Right atrium auricular region (tissue), 2 donors: Measurements from ENCODE around the gene DLST. TPM values are rescaled to one million over a fixed set of nuclear protein-coding genes. Genes with fewer than 3 reads are reported as not detected.
A peak's percentile ranks its signal among the peaks of the same experiment; 100 is the strongest.

Experiments
- DNase-seq: peaks from one replicate; pipeline ENCODE4 v3.0.0-alpha.2; 2019; ENCODE audit warnings: low spot score
- H3K27ac ChIP-seq, 2 donors: fragments of 200-600 bp; sonication (generic); 1 replicate in 1 of 2; 2 replicates in 1 of 2; pipeline ENCODE4 v1.5.1; 2016 to 2019
- H3K27me3 ChIP-seq, 2 donors: fragments of 200-600 bp; sonication (generic); one replicate each; pipeline versions ENCODE4 v1.5.1 to v1.6.0; 2017 to 2019
- H3K36me3 ChIP-seq: fragments of 200-600 bp; sonication (generic); one replicate; pipeline ENCODE4 v1.5.1; 2016
- H3K4me1 ChIP-seq, 2 donors: fragments of 200-600 bp; sonication (generic); one replicate each; pipeline versions ENCODE4 v1.5.1 to v1.6.0; 2017 to 2019
- H3K4me3 ChIP-seq, 2 donors: fragments of 200-600 bp; sonication (generic); 1 replicate in 1 of 2; 2 replicates in 1 of 2; pipeline ENCODE4 v1.5.1; 2017 to 2019; ENCODE audit warnings: mild to moderate bottlenecking in 1 of 2, moderate library complexity in 1 of 2
- H3K9me3 ChIP-seq, 2 donors: fragments of 200-600 bp; sonication (generic); one replicate each; pipeline ENCODE4 v1.5.1; 2019
- total RNA-seq, 2 donors: library from RNA; depleted of rRNA; stranded (reverse); fragments of >200 nt; gene quantifications; one replicate each; pipeline ENCODE4 v1.1.0, GENCODE V29; 2016
- TF ChIP-seq, protein P1 (sequence below), 2 donors: fragments of 200-600 bp; sonication (generic); IDR thresholded peaks; one replicate each; pipeline ENCODE4 v1.5.1; 2019; ENCODE audit warnings: antibody characterized with exemption in 2 of 2

DLST gene
- total RNA-seq, 2 donors from 2014 or later = 71.1 to 105 TPM

DNA sequence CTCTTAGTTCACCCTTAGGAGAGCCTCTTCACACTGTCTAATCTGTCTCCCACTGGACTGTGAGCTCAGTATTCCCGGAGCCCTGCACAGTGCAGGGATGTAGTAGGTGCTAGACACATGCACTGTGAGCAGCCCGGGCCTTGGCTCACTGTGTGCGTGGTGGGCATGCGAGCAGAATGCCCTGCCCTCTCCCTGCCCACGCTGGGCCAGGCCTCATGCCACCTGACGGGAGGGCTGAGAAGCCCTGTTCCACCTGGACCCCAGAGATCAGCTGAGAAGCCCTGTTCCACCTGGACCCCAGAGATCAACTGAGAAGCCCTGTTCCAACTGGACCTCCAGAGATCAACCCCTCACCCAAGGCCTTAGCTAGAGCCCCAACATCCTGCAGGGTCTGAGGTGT is 30.4 kb downstream of the DLST start:
- Histone ChIP-seq H3K27me3 (no peaks in the 10 kb centered on the region), H3K27ac (no peak overlapping the region), H3K36me3 (no peaks in the 10 kb centered on the region), H3K4me1 (peaks cover 0 to 42% of the 10 kb centered on the region in 2 donors), H3K4me3 (no peak overlapping the region), H3K9me3 (no peaks in the 10 kb centered on the region)
- DNase-seq = no peak
- TF ChIP-seq, protein P1, sequence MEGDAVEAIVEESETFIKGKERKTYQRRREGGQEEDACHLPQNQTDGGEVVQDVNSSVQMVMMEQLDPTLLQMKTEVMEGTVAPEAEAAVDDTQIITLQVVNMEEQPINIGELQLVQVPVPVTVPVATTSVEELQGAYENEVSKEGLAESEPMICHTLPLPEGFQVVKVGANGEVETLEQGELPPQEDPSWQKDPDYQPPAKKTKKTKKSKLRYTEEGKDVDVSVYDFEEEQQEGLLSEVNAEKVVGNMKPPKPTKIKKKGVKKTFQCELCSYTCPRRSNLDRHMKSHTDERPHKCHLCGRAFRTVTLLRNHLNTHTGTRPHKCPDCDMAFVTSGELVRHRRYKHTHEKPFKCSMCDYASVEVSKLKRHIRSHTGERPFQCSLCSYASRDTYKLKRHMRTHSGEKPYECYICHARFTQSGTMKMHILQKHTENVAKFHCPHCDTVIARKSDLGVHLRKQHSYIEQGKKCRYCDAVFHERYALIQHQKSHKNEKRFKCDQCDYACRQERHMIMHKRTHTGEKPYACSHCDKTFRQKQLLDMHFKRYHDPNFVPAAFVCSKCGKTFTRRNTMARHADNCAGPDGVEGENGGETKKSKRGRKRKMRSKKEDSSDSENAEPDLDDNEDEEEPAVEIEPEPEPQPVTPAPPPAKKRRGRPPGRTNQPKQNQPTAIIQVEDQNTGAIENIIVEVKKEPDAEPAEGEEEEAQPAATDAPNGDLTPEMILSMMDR (IDR thresholded peaks at IDR 0.05) = no peak

DNA sequence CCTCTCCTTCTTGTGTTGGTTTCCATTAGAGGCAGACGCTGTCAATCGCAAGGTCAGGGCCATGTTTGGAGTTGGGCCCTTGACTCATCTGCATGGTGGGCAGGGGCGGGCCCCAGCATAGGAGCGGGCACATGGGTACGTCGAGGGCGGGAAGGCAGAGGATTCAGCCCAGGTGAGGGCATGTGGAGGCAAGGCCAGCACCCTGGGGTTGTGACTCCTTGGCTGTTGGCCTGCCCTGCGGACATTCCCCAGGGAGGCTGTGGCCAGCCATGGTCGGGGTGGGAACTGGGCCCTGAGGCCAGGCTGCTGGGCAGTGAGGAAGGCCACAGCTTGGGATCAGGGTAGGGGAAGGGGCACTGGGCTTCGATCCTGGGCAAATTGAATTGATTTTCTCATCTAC is 31.1 kb downstream of the DLST start:
- Histone ChIP-seq H3K4me1 (peaks cover 0 to 42% of the 10 kb centered on the region in 2 donors), H3K27me3 (no peaks in the 10 kb centered on the region), H3K9me3 (no peaks in the 10 kb centered on the region), H3K27ac (no peak overlapping the region), H3K4me3 (no peak overlapping the region), H3K36me3 (no peaks in the 10 kb centered on the region)
- DNase-seq = no peak
- TF ChIP-seq, protein P1 (IDR thresholded peaks at IDR 0.05) = no peak

DNA sequence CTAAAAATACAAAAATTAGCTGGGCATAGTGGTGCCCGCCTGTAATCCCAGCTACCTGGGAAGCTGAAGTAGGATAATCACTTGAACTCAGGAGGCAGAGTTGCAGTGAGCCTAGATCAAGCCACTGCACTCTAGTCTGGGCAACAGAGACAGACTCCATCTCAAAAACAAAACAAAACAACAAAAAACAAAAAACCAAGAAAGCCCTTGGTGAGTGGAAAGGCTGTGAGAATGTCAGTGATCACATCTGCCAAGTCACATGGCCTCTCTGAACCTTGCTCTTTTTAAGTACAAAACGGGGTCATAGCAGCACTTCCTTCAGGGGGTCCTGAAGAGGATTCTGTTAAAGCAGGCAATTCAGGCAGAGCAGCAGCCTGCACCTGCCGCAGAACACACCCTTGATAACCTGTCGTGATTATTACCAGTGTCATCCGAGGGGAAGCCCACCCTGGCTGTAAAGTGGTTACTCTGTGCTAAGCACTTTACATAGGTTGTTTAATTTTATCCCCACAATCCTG is 31.7 kb downstream of the DLST start:
- no peak for DNase-seq

DNA sequence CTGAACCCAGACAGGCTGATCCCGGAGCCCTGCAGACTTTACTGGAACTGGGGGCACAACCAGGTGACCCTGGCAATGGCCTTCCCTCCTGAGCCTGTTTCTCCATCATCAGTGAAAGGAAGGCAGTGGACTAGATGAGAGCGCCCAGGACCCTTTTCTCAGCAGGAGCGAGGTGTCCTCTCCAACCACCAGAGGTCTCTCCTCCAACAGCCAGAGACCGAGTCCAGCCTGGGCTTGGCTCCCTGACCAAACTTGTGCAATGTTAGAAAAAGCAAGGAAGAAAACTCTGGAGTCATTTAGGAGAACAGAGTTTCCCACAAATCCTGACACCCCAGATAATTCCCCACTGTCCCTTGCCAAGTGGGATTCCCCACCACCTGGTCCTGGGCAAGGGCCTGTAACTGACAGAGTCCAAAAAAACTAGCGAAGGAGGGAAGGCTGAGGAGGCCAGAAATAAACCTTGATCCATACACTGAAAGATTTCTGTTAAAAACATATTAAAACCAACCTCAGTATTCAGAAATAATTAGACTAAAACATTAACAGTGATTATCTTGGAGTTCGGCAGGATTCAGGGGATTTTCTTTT is 32.4 kb downstream of the DLST start:
- DNase-seq = peak; percentile 84
- peak overlapping the region; percentile 14 to 55 for H3K27ac ChIP-seq

More for the DNA sequence above, 31.7 kb downstream of the DLST start:
- no peaks in the 10 kb centered on the region for H3K27me3 ChIP-seq
- no peaks in the 10 kb centered on the region for H3K36me3 ChIP-seq
- no peaks in the 10 kb centered on the region for H3K9me3 ChIP-seq
- H3K27ac ChIP-seq = no peak overlapping the region
- peaks cover 0 to 42% of the 10 kb centered on the region in 2 donors for H3K4me1 ChIP-seq
- no peak overlapping the region for H3K4me3 ChIP-seq
- TF ChIP-seq, protein P1 (IDR thresholded peaks at IDR 0.05) = no peak

DNA sequence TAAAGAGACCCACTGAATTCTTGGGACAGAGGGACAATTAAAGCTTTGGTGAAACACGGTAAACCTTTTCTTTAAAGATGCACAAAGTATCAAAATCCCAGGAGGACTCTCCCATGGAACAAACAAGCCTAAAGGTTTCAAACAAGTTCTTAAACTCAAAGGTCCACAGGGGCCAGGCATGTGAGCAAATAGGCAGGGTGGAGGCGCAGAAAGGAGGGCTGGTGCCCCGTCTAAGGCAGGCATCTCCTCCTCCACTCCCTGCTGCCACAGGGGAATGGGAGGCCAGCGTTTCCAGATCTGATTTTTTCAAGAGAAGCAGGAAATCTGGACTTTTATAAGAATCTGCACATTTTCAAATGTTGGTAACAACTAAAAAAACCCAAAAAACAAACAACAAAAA is 33.7 kb downstream of the DLST start:
- no peaks in the 10 kb centered on the region for H3K27me3 ChIP-seq
- TF ChIP-seq, protein P1 (IDR thresholded peaks at IDR 0.05) = no peak

More for the DNA sequence above, 32.4 kb downstream of the DLST start:
- Histone ChIP-seq H3K27me3 (no peaks in the 10 kb centered on the region), H3K4me1 (peaks cover 0 to 38% of the 10 kb centered on the region in 2 donors), H3K9me3 (no peaks in the 10 kb centered on the region), H3K4me3 (no peak overlapping the region), H3K36me3 (no peaks in the 10 kb centered on the region)
- TF ChIP-seq, protein P1 (IDR thresholded peaks at IDR 0.05) = peak; percentile 55 to 87

More for the DNA sequence above, 33.7 kb downstream of the DLST start:
- Histone ChIP-seq H3K27ac (peak overlapping the region; percentile 23 to 71), H3K4me1 (peaks cover 0 to 35% of the 10 kb centered on the region in 2 donors), H3K36me3 (no peaks in the 10 kb centered on the region), H3K4me3 (no peak overlapping the region), H3K9me3 (no peaks in the 10 kb centered on the region)
- DNase-seq = no peak
